Measurements from ENCODE around the gene SLC9A2.
A peak's percentile ranks its signal among the peaks of the same experiment; 100 is the strongest.

Gene SLC9A2, protein sequence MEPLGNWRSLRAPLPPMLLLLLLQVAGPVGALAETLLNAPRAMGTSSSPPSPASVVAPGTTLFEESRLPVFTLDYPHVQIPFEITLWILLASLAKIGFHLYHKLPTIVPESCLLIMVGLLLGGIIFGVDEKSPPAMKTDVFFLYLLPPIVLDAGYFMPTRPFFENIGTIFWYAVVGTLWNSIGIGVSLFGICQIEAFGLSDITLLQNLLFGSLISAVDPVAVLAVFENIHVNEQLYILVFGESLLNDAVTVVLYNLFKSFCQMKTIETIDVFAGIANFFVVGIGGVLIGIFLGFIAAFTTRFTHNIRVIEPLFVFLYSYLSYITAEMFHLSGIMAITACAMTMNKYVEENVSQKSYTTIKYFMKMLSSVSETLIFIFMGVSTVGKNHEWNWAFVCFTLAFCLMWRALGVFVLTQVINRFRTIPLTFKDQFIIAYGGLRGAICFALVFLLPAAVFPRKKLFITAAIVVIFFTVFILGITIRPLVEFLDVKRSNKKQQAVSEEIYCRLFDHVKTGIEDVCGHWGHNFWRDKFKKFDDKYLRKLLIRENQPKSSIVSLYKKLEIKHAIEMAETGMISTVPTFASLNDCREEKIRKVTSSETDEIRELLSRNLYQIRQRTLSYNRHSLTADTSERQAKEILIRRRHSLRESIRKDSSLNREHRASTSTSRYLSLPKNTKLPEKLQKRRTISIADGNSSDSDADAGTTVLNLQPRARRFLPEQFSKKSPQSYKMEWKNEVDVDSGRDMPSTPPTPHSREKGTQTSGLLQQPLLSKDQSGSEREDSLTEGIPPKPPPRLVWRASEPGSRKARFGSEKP

DNA sequence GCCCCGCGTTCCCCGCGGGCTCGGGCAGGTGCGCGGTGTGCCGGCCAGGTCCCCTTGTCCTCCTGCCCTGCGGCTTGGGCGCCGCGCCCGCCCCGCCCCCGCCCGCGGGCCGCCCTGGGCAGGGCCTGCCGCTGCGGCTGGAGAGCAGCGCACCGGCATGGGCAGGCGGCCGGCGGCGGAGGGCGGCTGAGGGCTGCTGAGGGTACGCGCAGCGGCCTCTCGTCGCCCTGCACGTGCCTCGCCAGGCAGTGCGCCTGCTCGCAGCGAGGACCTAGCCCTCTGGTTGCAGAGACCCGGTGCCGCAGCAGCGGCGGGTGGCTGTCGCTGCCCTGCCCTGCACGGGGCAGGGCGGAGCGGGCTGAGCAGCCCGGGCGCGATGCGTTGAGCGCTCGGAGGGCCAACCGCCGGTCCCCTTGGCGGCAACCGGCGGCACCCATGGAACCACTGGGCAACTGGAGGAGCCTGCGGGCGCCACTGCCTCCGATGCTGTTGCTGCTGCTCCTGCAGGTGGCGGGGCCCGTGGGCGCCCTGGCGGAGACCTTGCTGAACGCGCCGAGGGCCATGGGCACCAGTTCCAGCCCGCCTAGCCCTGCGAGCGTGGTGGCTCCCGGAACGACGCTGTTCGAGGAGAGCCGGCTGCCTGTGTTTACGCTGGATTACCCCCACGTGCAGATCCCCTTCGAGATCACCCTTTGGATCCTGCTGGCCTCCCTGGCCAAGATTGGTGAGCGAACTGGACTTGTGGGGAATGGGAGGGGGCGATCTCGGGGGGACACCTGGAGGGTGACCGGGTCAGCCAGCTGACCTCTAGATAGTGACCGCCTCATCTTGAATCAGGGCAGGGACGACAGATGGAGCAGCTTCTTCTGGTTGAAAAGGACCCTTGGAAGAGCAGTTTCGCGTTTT, at the start of gene SLC9A2:
Gene SLC9A2, plus strand, starts transcription at position 140 of the 906 bp plus-strand sequence. Its CDS starts 296 bp downstream, at position 436.
- DNase-seq: peak; percentile 68

DNA sequence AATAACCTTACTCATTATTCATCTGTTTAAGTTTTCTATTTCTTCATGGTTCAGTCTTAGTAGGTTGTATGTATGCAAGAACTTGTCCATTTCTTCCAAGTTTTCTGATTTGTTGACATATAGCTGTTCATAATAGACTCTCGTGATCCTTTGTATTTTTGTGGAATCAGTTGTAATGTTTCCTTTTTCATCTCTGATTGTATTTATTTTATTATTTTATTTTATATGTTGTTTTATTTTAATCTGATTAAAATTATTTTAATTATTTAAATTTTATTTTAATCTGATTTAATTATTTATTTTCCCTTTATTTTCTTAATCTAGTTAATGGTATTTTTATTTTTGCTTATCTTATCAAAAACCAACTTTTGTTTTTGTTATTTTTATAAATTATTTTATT, 43.5 kb upstream of the SLC9A2 start:
- no peak for DNase-seq

DNA sequence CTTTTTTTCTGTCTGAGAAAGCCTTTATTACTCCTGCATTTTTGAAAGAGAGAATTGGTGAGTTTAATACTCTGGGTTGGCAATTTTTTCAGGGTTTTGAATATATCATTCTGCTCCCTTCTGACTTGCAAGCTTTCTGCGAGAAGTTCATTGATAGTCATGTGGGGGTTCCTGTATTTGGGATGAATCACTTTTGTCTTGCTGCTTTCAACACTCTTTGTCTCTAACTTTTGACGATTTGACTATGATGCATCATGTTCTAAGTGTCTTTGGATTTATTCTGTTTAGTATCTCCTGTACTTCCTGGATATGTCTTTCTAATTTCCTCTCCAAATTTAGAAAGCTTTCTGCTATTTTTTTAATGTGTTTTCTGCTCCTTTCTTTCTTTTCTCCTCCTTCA, 41.0 kb upstream of the SLC9A2 start:
- no peak for DNase-seq

DNA sequence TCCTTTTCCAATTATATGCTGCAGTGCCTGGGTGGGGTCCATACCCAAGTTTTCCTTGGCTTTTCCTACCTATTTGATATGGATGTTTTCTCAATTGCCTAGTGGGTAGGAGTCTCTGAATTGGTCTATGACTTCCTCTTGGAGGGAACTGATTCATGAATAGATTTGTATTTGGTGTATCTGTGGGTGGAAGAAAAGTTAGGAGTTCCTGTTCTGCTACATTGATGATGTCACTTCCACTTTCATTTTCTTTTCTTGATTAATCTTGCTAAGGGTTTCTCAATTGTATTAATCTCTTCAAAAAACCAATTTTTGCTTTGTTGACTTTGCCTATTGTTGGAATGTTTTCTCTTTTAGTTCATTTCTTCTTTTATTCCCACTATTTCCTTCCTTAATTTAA, 37.4 kb upstream of the SLC9A2 start:
- peak; percentile 81 for DNase-seq

DNA sequence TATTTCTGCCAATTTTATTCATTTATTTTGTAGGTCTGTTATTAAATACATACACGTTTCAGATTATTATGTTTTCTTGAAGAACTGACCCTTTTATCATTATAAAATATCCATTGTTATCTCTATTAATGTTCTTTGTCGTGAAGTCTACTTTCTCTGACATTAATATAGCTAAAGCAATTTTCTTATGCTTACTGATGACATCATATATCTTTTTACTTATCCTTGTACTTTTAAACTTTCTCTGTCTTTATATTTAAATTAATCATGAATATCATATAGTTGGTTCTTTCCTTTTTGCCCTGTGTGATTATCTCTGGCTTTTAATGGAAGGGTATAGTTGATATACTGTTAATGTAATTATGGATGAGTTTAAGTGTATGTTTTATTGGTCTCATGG, 36.5 kb upstream of the SLC9A2 start:
- DNase-seq: no peak

DNA sequence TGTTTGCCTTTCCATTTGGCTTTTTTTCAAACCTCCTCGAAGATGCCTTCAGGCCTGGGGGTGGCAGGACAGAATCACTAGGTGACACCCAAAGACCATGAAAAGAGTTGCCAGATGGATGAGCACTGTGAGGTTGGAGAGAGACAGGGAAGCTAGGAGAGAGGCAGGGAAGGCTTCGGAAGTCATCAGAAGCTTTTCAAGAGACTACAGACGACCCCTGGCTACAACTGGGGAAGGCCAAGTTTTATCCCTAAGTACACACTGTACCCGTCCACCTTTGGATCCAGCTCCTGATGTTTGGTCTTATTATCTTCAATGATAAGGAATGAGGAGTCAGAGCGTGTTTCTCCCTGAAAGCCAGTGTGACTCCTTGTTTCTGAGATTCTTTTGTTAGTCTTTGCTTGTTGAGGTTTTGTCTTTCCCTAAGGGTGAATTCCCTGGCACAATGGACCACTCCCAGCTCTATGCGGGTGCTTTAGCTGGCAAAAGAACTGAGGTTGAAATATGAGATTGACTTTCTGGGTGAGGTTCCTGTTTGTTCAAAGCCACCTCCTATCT, 33.4 kb upstream of the SLC9A2 start:
- no peak for DNase-seq

DNA sequence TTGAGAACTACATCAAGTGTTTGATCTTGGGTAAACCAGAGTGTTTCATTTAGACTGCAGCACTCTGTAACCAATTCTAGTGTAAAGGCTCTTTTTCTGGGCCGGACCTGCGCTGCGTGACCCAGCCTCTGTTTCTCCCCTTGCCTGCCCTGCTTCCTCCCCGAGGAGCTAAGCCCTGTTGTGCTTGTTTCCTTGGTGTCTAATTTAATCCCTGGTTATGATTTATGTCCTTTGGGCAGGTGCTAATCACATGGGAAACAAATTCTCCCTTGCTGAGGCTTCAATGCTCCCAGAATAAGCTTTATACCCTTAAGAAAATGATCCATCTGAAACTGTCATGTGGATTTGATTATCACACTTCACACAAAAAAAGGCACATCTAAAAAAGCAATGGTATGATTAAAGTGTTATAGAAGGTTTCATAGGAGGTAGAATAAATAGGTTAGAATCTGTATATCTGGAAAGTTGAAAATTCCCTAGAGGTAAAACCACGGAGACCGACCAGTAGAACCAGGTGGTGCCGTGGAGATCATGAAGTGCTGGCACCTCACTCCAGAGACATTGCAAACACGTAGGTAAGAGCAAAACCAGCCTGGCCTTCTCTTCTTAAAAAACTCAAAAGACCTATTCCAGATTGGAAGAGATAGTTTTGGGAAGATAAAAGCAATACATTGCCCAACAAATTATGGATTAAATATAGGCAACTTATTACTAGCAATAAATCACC, 31.0 kb upstream of the SLC9A2 start:
- no peak for DNase-seq

DNA sequence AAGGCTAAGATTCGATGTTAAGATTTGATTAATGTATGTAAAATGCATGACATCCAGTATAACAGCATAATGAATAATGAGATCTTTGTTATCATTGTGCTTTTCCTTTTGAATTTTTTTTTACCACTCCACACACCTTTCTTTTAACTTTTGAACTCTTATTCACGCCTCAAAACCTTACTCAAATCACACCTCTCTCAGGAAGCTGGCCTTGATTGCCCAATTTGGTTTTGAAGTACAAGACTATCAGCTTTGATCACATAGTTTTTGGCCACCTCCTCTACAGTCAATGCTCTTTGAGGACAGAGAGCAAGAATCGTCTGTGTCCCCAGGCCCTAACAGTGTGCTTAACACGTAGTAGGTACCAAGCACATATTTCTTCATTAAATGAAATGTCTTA, 29.9 kb upstream of the SLC9A2 start:
- no peak for DNase-seq

DNA sequence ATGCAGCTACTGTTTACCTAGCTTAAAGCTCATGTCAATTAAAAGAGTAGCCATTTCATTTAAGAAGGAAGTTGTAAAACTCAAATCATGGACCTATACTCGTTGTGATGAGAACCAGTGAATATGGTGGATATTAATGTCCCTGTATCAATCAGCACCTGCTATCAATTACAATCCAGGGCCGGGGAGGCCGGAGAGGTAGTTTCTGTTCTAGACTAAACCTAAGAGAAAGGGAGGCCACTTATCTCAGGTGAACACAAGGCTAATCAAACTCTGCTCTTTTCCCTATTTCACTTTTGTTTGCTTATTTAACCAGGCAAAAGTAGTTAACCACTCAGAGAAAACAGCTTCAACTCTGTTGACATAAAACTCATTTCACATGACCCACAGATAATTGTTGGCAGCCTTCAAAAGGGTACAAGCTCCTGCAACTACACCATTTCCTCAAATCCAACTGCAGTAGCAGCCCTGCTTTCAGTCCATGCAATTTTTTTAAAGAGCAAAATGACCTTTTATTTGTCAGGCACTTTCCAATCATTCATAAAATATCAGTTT, 27.8 kb upstream of the SLC9A2 start:
- no peak for DNase-seq

DNA sequence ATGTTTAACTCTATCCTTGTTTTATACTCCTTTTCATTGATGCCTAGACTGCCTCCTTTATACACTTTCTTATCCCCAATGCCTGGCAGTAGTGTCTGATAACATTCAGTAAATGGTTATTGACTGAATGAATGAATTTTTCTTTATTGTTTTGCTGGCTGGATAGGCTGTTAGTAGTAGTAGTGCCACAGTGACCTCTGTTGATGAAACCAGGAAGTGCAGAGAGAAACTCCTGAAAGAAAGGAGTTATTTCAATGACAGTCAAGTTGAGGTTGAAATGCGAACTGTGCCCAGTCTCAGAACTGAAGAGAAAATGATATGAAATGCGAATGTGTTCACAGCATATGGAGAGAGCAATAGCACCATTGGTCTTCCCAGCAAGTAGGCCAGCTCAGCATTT, 26.8 kb upstream of the SLC9A2 start:
- peak; percentile 61 for DNase-seq

DNA sequence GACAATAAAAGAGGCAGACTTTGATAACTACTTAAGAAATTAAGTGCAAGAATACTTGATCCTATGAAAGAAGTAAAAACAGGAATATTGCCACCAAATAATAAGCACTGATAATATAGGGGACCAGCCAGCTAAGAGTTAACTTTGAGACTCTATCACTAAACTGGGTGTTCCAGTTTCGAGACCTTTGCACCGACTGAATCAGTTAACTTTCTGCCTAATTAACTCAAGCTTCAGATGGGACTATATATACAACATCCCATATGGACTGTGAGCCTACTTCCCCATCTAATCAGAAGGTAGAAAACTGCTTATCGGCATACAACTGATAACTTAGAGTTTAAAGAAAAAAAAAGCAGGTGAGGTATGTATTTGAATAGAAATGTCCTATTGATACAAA, 25.8 kb upstream of the SLC9A2 start:
- DNase-seq: no peak

DNA sequence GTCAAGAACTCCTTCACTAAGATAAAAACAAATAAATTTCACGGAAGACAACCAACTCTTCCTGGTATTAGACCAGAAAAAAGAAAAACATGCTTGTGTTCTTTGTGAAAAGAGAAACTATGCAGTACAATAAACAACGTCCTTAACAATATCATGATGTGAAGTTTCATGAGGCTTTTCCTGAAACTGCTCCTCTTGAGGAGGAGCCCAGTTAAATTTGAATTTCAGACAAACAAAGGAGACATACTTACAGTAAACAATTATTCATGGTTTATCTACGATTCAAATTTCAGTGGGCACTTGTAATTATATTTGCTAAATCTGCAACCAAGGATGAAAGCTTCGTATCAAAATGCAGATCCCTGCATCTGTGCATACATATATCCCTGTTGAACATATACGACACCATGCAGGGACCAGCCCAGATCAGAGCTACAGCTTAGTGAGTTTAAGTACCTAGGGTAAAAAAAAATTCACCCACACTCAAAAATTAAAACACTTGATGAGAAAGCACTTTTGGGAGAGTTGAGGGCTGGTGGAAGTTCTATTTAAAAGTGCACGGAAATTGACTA, 24.8 kb upstream of the SLC9A2 start:
- DNase-seq: no peak

DNA sequence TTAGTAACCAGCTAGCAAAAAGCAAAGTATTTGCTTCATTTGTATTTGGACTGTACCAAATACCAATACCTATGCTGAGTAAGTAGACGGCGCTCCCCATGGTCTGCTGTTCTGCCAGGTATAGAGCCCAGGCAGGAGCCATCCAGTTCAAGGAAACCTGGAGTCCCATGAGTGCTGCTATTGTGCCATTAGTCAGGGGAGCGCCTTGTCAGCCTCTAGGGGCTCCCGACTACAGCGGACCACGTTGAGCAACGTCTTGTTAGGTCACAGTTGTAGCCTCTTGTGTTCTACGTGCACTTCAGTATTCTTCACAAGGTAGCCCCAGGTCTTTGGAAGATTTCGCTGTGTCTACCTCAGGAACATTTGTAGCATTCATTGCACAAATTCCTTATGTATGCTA, 21.6 kb upstream of the SLC9A2 start:
- DNase-seq: no peak

DNA sequence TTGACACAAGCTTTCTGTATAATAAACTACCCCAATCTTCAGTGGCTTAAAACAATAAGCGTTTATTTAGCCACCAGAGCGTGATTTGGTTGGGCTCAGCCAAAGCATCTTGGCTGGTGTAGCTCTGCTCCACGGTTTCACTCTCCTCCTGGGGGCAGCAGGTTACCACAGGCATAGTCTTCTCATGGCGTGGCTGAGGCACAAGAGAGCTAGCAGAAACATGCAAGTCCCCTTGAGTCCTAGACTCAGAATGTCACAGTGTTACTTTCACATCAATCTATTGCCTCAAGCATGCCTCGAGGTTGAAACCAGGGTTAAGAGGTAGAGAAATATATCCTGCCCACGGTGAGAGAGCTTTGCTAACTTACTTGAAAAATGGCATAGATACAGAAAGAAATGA, 19.9 kb upstream of the SLC9A2 start:
- DNase-seq: peak; percentile 34

DNA sequence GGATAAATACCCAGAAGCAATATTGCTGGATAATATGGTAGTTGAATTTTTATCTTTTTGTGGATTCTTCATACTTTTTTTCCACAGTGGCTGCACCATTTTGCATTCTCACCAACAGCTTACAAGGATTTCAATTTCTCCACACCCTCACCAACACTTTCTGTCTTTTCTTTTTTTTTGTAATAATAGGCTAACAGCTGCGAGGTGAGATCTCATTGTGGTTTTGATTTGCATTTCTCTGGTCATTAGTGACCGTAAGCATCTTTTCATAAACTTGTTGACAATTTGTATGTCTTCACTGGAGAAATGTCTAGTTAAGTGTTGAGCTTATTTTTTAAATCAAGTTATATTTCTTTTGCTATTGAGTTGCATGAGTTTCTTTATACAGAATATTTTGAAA, 17.6 kb upstream of the SLC9A2 start:
- no peak for DNase-seq

DNA sequence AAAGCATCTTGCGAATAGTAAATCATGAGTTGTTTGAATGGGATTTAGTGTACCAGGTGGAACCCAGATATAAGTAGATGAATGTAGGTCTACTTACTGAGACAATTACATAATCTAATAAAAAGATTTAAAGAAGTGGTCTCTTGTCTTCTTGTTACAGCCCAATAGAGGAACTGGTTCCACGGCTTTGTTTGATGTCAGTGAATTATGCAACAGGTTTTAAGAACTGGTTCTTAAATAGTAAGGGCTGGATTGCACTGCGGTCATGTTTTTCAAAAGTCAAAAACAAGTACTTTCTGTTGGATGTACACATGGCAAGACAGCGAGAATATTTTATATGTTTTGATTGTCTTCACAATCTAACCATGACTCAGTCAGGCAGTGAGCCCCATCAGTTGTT, 15.4 kb upstream of the SLC9A2 start:
- peak; percentile 48 for DNase-seq

DNA sequence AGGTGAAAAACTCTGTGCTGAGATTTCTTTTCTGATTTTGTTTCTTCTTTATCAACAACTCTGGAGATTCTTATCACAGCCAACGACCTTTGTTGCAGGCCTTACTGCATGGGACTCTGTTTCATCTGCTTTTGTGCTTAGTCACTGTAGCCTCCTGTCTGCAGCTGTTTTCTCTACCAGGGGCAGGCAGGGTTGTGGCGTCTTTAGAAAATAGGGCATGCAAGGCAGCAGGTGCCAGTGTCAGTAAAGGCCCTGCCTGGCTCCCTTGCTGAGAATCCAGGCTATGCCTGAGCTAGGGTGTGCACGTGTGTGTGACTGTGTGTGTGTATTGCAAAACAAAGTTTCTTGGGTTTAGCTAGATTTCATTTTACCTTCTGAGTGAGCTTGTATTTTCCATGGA, 14.6 kb upstream of the SLC9A2 start:
- DNase-seq: no peak

DNA sequence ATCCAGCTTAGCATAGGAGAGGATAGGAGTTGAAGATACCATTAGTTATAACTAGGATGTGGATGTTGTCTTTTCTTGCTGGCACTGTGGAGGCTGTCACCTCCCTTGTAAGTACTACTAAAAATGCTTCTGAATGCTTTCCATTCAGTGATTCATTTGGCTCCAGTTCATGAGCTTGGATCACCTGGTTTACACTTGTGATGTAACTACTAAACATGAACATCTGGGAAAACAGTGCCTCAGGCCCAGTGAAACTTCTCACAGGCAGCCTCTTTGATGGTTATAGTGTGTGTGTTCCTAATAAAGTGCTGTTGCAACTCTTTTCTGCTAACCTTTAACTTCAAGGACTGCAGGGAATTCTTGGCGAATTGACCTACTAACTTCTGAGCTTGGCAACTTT, 13.0 kb upstream of the SLC9A2 start:
- no peak for DNase-seq

DNA sequence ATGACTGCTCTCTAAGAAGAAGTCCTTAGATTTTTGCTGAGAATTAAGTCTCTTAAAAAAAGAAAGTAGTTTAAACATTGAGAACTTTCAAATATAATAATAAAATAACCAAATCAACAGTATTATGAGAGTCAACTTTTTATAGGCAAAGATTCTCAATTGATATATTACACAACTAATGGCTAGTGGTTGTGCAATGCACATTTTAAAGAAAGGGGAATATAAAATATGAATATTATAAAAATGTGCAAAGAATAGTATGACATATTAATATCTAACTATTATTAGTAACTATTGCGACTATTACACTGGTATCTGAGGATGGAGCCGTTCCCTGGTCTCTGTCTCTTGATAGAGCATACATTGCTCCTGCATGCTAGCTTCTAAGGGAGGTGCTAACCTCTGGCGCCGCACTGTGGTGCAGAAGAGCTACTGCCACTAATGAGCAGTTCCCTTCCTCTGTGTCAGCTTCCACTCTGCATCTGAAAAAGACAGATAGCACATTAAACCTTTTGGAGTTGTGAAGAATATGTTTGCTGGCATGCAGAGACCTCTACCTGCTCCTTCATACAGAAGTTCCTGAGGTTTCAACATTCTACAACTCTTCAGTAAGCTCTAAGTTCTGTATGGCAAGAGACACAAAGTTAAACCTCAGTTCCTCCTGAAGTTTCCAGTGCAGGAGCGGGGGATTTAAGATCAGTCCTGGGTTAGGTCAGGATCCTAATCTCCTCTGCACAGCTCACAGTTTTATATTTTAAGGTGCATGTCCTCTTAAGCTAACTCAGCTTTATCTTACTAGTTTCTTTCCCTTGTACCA, 3.5 kb upstream of the SLC9A2 start:
- peak; percentile 84 for DNase-seq
